LNCAP (cell line): ENCODE results near the gene LTO1.

ENCODE experiments used
- CTCF ChIP-seq: fragments of 450-650 bp; IDR thresholded peaks from 2 replicates; pipeline ENCODE4 v1.5.1; 2017; ENCODE audit warnings: mild to moderate bottlenecking

LTO1 gene

GRCh38 chr11:69698362-69698761 is 23.2 kb upstream of the LTO1 start:
- no peak for TF ChIP-seq CTCF

- TF ChIP-seq CTCF = no peak
Observed at GRCh38 chr11:69697861-69698260, 22.7 kb upstream of the LTO1 start.

- TF ChIP-seq CTCF = no peak
Observed at GRCh38 chr11:69697469-69697843, 22.3 kb upstream of the LTO1 start.

GRCh38 chr11:69696749-69697468 is 21.8 kb upstream of the LTO1 start:
- TF ChIP-seq CTCF = no peak

GRCh38 chr11:69695581-69695980 is 20.4 kb upstream of the LTO1 start:
- no peak for TF ChIP-seq CTCF

GRCh38 chr11:69694781-69695180 is 19.6 kb upstream of the LTO1 start:
- no peak for TF ChIP-seq CTCF

- TF ChIP-seq CTCF = no peak
Observed at GRCh38 chr11:69692422-69692821, 17.3 kb upstream of the LTO1 start.

- no peak for TF ChIP-seq CTCF
Observed at GRCh38 chr11:69691463-69691862, 16.3 kb upstream of the LTO1 start.
